Panc1 (cell line): ENCODE data around the gene SLC39A8.

Experiments used
- SIN3A ChIP-seq: IDR thresholded peaks from 2 replicates; pipeline ENCODE4 v1.6.1; 2012; ENCODE audit warnings: low read depth, mild to moderate bottlenecking, low read length, moderate library complexity, borderline replicate concordance; ENCODE audit not compliant: insufficient read depth
- TF ChIP-seq, protein P1 (sequence below): fragments of 450-650 bp; IDR thresholded peaks from 2 replicates; pipeline ENCODE4 v1.5.1; 2017; ENCODE audit warnings: mild to moderate bottlenecking

DNA sequence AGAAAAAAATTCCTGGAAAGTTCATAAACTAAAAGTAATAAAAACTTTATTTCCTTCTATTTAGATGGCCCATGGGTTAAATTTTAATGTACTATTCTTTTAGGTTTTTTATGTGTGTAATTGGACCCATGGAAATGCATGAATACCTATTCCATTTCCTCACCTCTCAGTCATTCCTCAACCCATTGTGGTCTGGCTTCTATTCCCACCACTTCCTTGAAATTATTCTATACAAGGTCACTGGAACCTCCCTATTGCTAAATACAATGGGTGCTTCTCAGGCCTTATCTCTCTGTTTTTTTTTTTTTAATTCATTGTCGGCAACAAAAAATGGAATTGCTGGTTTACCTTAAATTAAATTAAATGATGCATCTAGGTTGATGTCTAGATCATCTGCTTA is 17.2 kb downstream of the SLC39A8 start:
- TF ChIP-seq, protein P1, sequence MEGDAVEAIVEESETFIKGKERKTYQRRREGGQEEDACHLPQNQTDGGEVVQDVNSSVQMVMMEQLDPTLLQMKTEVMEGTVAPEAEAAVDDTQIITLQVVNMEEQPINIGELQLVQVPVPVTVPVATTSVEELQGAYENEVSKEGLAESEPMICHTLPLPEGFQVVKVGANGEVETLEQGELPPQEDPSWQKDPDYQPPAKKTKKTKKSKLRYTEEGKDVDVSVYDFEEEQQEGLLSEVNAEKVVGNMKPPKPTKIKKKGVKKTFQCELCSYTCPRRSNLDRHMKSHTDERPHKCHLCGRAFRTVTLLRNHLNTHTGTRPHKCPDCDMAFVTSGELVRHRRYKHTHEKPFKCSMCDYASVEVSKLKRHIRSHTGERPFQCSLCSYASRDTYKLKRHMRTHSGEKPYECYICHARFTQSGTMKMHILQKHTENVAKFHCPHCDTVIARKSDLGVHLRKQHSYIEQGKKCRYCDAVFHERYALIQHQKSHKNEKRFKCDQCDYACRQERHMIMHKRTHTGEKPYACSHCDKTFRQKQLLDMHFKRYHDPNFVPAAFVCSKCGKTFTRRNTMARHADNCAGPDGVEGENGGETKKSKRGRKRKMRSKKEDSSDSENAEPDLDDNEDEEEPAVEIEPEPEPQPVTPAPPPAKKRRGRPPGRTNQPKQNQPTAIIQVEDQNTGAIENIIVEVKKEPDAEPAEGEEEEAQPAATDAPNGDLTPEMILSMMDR = no peak
- TF ChIP-seq SIN3A = no peak
